A673 (cell line): Measurements from ENCODE around the gene NGDN.

Source experiments
- EZH2 ChIP-seq: fragments of 200-600 bp; sonication (generic); IDR thresholded peaks from 2 replicates; pipeline ENCODE4 v1.6.1; 2017; ENCODE audit warnings: borderline replicate concordance, low read depth, mild to moderate bottlenecking, mixed read lengths, antibody characterized with exemption, low read length; ENCODE audit not compliant: poor library complexity, severe bottlenecking
- TF ChIP-seq, protein P1 (sequence below): fragments of 300-800, 200-600 bp; sonication (generic); conservative IDR thresholded peaks from 2 replicates; pipeline ENCODE4 v1.5.1; 2017; ENCODE audit warnings: low read depth, mild to moderate bottlenecking, antibody characterized with exemption, low read length, moderate library complexity, mixed read lengths

DNA sequence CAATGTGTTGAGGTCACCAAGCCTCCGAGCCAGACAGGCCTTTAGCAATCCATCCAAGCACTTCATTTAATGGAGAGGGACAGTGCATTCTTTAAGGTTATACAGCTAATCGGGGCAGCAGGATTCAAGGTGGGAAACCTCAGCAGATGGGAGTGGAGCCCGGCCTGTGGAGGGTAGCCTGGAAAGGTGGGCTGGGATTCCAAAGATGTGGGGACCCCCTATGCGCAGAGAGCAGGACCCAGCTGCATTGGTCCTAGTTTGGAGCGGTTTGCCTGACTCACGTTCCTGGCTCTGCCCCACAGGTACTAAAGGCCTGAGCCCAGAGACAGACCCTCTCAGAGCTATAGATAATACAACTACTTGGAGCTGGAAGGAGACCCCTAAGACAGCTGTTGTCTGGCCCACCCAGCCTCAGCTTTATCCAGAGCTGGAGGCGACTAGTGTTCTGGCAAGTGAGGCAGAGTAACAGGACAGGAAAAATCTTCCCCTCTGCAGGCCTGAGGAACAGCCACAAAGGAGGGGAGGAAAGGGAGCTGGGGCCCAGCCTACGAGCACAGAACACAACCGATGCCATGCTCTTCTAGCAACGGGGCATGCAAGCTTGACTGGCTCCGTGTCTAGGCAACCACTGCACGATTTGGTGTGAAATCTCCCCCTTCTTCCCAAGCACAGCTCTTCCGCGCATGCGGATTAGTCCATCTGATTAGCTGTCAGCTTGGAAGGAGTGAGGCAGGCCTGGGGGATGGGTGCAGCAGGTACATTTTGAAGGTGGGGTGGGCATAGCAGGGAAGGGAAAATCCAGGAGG lies 33.0 kb upstream of the NGDN start:
- TF ChIP-seq, protein P1, sequence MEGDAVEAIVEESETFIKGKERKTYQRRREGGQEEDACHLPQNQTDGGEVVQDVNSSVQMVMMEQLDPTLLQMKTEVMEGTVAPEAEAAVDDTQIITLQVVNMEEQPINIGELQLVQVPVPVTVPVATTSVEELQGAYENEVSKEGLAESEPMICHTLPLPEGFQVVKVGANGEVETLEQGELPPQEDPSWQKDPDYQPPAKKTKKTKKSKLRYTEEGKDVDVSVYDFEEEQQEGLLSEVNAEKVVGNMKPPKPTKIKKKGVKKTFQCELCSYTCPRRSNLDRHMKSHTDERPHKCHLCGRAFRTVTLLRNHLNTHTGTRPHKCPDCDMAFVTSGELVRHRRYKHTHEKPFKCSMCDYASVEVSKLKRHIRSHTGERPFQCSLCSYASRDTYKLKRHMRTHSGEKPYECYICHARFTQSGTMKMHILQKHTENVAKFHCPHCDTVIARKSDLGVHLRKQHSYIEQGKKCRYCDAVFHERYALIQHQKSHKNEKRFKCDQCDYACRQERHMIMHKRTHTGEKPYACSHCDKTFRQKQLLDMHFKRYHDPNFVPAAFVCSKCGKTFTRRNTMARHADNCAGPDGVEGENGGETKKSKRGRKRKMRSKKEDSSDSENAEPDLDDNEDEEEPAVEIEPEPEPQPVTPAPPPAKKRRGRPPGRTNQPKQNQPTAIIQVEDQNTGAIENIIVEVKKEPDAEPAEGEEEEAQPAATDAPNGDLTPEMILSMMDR, result no peak
- no peak for TF ChIP-seq EZH2
